Measurements from ENCODE around the gene TMEM121. TPM values are rescaled to one million over a fixed set of nuclear protein-coding genes. Genes with fewer than 3 reads are reported as not detected.
A peak's percentile ranks its signal among the peaks of the same experiment; 100 is the strongest.

TMEM121 gene
- total and polyA plus RNA-seq, 10 of the 15 experiments (the other 5 are each of a cell fraction or from before 2014, with no cell fraction given) = 0.04 to 4.9 (median 1.2) TPM; not detected in 2

DNA sequence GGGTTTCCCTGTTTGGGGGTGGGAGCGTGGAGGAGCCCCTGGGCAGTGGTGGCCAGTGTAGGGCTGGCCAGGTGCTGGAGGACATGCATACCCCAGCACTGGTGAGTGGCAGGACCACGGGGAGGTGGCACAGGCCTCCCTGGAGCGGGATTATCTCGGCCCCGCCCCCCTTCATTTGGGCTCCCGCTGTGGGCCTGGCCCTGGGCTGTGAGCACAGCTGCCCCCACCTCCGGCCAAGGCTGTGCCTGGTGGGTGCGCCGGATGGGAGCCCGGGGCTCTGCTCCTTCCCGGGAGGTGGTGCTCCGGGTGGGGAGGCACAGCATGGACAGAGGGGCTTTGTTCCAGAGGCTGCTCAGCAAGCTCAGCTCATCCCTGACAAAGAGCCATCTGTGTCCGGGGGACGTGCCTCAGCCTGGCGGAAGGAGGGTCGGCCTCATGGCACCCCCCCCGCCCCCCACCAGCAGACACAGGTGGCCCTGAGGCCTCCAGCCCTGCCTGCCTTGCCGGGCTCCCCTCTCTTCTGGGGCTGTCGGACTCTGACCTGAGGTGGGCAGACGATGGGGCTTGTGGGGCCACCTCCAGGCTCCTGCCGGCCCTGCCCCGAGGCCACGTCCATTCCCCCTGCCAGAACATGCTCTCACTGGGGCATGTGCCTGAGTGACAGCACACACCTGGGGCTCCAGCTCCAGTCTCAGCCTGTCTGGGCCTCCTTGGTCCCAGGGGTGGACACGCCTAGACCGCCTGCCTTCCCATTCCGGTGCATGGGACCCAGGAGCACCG lies 26.9 kb upstream of the TMEM121 start:
- no peaks in the 10 kb centered on the region for H3K4me1 ChIP-seq (ENCODE audit: control insufficient read depth, insufficient read depth, low read length)
- DNase-seq (ENCODE audit: low read depth, low spot score) = no peak
- H3K79me2 ChIP-seq (ENCODE audit: control insufficient read depth, insufficient read depth, low read length) = no peaks in the 10 kb centered on the region
- FAIRE-seq = no peak
- no peak overlapping the region for H2AFZ ChIP-seq (ENCODE audit: control insufficient read depth, low read depth, low read length)
- no peak overlapping the region for H3K27ac ChIP-seq (ENCODE audit: control insufficient read depth, insufficient read depth)
- WGBS (ENCODE audit: insufficient coverage, insufficient replicate concordance, low lambda C conversion rate, missing lambda C conversion rate) = 92% methylated on average over 22 of the region's 27 CpGs
- ATAC-seq = no peak
- H3K9me3 ChIP-seq (replicated peaks; ENCODE audit: control insufficient read depth, insufficient read depth, low read length) = no peaks in the 10 kb centered on the region
- in situ Hi-C loops (cut with MboI) (no loop called here), intact Hi-C loops (cut with micrococcal nuclease; ENCODE audit: unreplicated experiment) (no loop called here)
- no peak overlapping the region for H3K4me2 ChIP-seq (ENCODE audit: control insufficient read depth, insufficient read depth)
- RAD21 ChIA-PET (ENCODE audit: unreplicated experiment) = no interaction called here
- H3K27me3 ChIP-seq (replicated peaks in 1 of 2; ENCODE audit: control insufficient read depth in 2 of 2, insufficient read depth in 2 of 2, low read length in 1 of 2) = no peaks in the 10 kb centered on the region
- H3K36me3 ChIP-seq (ENCODE audit: control insufficient read depth in 2 of 2, insufficient read depth in 2 of 2, low read length in 1 of 2) = no peaks in the 10 kb centered on the region; a peak in 1 of 4 replicates
- CTCF ChIA-PET = no interaction called here
- H3K4me3 ChIP-seq = no peak overlapping the region
- SMC1A ChIA-PET (ENCODE audit: uncharacterized antibody, unreplicated experiment) = no interaction called here
- TF ChIP-seq TAF1 (IDR thresholded peaks at IDR 0.05; ENCODE audit: borderline replicate concordance, low read depth, low read length) = no peak
- peak; percentile 13; the same call in 1 of the 2 replicates for TF ChIP-seq POLR2A (IDR thresholded peaks at IDR 0.05; ENCODE audit: low read depth, low read length)
- BruUV-seq (replicated peaks) = no TSS peak
- no peaks in the 10 kb centered on the region for H4K20me1 ChIP-seq (ENCODE audit: control insufficient read depth, insufficient read depth)
- POLR2A ChIA-PET = no interaction called here
- H3K9ac ChIP-seq (ENCODE audit: control insufficient read depth, insufficient read depth, low read length) = no peak overlapping the region

- H3K4me1 ChIP-seq (ENCODE audit: control insufficient read depth, insufficient read depth, low read length) = no peaks in the 10 kb centered on the region
- H3K4me3 ChIP-seq = no peak overlapping the region
- SMC1A ChIA-PET (ENCODE audit: uncharacterized antibody, unreplicated experiment) = no interaction called here
- no TSS peak for BruUV-seq (replicated peaks)
- 72% methylated on average over 21 of the region's 21 CpGs for WGBS (ENCODE audit: insufficient coverage, insufficient replicate concordance, low lambda C conversion rate, missing lambda C conversion rate)
- intact Hi-C loops (cut with micrococcal nuclease; ENCODE audit: unreplicated experiment) (no loop called here), in situ Hi-C loops (cut with MboI) (no loop called here)
- FAIRE-seq (no peak), ATAC-seq (no peak), DNase-seq (ENCODE audit: low read depth, low spot score) (no peak)
- TF ChIP-seq ASH2L (IDR thresholded peaks at IDR 0.05; ENCODE audit: borderline replicate concordance, low read depth) (no peak), POLR2A (IDR thresholded peaks at IDR 0.05; ENCODE audit: low read depth, low read length) (peak; percentile 19)
- POLR2A ChIA-PET = interaction anchor here (0.5 kb wide), 1 partner anchor 438 kb away, joined by 3 read pairs; no protein-coding TSS in a partner anchor
- no peaks in the 10 kb centered on the region for H3K79me2 ChIP-seq (ENCODE audit: control insufficient read depth, insufficient read depth, low read length)
- H3K9me3 ChIP-seq (replicated peaks; ENCODE audit: control insufficient read depth, insufficient read depth, low read length) = no peaks in the 10 kb centered on the region
- no peak overlapping the region for H3K27ac ChIP-seq (ENCODE audit: control insufficient read depth, insufficient read depth)
- H3K27me3 ChIP-seq (replicated peaks in 1 of 2; ENCODE audit: control insufficient read depth in 2 of 2, insufficient read depth in 2 of 2, low read length in 1 of 2) = no peaks in the 10 kb centered on the region
- H2AFZ ChIP-seq (ENCODE audit: control insufficient read depth, low read depth, low read length) = no peak overlapping the region
- H3K4me2 ChIP-seq (ENCODE audit: control insufficient read depth, insufficient read depth) = no peak overlapping the region
- H3K9ac ChIP-seq (ENCODE audit: control insufficient read depth, insufficient read depth, low read length) = no peak overlapping the region
- no peaks in the 10 kb centered on the region for H4K20me1 ChIP-seq (ENCODE audit: control insufficient read depth, insufficient read depth)
- RAD21 ChIA-PET (ENCODE audit: unreplicated experiment) = no interaction called here
- CTCF ChIA-PET = interaction anchor here (1.1 kb wide), 1 partner anchor 19 kb away, joined by 3 read pairs; no protein-coding TSS in a partner anchor
- H3K36me3 ChIP-seq (ENCODE audit: control insufficient read depth in 2 of 2, insufficient read depth in 2 of 2, low read length in 1 of 2) = no peaks in the 10 kb centered on the region
These were observed 26.2 kb upstream of the TMEM121 start for GRCh38 chr14:105500036-105500725.

Measured in GM12878 (cell line).